ENCODE data around the gene RNF166.

GRCh38 chr16:88711750-88712340 lies 5.6 kb upstream of the RNF166 start:
- no peak for TF ChIP-seq CTCF (IDR thresholded peaks at IDR 0.05; ENCODE audit: low read depth, low read length, poor library complexity, severe bottlenecking)
- no peak for TF ChIP-seq EZH2phosphoT487 (IDR thresholded peaks at IDR 0.05; ENCODE audit: borderline replicate concordance, low read length)

All from DOHH2 (cell line).